Sigmoid colon (tissue), 3 donors: ENCODE data around the gene PNKP.

ENCODE experiments used
- CTCF ChIP-seq, 4 experiments: fragments of 450-650 bp in 3 of 4; fragments of 200-600 bp in 1 of 4; IDR thresholded peaks; one replicate each; pipeline ENCODE4 v1.5.1; 2016 to 2019; ENCODE audit warnings: antibody characterized with exemption in 4 of 4, mild to moderate bottlenecking in 3 of 4, moderate library complexity in 2 of 4
- POLR2A ChIP-seq, 2 donors: fragments of 450-650 bp; IDR thresholded peaks; one replicate each; pipeline ENCODE4 v1.6.1; 2016; ENCODE audit warnings: antibody characterized with exemption in 2 of 2, mild to moderate bottlenecking in 2 of 2, moderate library complexity in 2 of 2

GRCh38 chr19:49829200-49829599, 38.2 kb downstream of the PNKP start:
- TF ChIP-seq POLR2A (IDR thresholded peaks at IDR 0.05): no peak
- TF ChIP-seq CTCF (IDR thresholded peaks at IDR 0.05): no peak
